ENCODE measurements around the gene PTPRM. TPM values are rescaled to one million over a fixed set of nuclear protein-coding genes. Genes with fewer than 3 reads are reported as not detected.
A peak's percentile ranks its signal among the peaks of the same experiment; 100 is the strongest.

The PTPRM gene
- total and polyA plus RNA-seq, 9 donors, result 61.7 to 91.5 (median 66.4) TPM

DNA sequence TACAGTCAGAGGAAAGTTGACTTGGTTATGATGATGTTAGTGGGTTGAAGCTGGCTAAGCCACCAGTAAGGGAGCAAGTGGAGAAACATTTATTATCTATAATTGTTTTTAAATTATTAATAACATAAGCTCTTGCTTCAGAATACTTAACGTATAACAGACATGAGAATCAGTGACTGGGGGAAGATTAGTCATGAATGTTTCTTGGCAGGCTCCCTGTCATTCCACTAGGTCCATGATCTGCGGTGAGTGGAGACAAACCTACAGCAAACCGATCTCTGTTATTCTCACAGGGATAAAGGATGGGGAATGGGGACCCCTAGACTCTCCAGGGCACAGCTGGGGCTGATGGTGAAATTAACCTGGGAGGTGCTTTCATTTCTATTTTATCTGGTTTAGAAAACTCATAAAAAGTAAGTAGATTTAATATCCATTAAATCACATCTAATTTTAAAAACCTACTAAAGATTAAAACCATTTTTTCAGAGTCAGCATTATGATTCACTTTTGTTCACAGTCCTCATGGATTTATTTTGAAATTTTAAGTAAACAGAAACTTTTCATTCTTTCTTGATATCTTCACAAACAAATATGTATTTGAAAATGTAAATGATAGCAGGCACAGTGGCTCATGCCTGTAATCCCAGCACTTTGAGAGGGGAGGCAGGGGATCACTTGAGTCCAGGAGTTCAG, 420.3 kb downstream of the PTPRM start:
- Histone ChIP-seq H3K4me3 (ENCODE audit: low read length) (no peak overlapping the region), H3K9me3 (replicated peaks; ENCODE audit: control insufficient read depth, low read depth, low read length) (no peaks in the 10 kb centered on the region), H3K27me3 (ENCODE audit: control insufficient read depth, insufficient read depth, low read length) (no peaks in the 10 kb centered on the region), H3K4me1 (ENCODE audit: control insufficient read depth, insufficient read depth, low read length) (no peaks in the 10 kb centered on the region), H3K36me3 (ENCODE audit: control insufficient read depth, insufficient read depth, low read length) (no peaks in the 10 kb centered on the region), H3K27ac (ENCODE audit: low read length) (no peak overlapping the region)
- WGBS (ENCODE audit: insufficient coverage), result no CpG with 5 or more reads among the region's 3 CpGs
- DNase-seq, result peak; percentile 34

- Histone ChIP-seq H3K9me3 (replicated peaks; ENCODE audit: control insufficient read depth, low read depth, low read length) (no peaks in the 10 kb centered on the region), H3K36me3 (ENCODE audit: control insufficient read depth, insufficient read depth, low read length) (no peaks in the 10 kb centered on the region), H3K27ac (ENCODE audit: low read length) (no peak overlapping the region), H3K27me3 (ENCODE audit: control insufficient read depth, insufficient read depth, low read length) (no peaks in the 10 kb centered on the region), H3K4me1 (ENCODE audit: control insufficient read depth, insufficient read depth, low read length) (no peaks in the 10 kb centered on the region), H3K4me3 (ENCODE audit: low read length) (no peak overlapping the region)
- WGBS (ENCODE audit: insufficient coverage), result 50% methylated on average over 1 of the region's 1 CpG
- DNase-seq, result no peak
Observed at GRCh38 chr18:7990670-7991069, 423.6 kb downstream of the PTPRM start.

DNA sequence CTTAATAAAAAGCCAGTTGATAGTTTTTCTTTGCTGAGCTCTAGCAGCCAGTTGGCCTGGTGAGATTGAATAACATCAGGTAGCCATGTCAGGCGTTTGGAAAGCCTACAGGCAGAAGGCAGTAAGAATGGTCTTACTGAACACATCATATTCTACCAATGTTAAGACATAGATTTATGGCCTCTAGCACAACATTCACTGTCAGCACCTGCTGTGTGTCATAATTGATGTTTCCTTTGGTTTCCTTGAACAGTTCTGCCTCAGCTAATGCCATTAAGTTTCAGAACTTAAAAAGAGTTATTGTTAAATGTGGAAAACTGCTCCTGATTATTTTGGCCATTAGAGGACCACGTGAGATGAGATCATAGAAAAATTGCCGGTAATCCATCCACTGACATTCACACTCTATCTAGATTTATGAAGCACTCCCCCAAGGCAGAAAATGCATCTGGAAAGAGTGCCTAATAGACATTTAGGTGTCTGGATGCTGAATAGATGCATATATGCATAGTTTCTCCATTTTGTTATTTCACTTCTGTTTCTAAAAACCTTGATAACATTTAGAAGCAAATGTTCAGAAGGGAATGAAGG, 434.7 kb downstream of the PTPRM start:
- Histone ChIP-seq H3K4me3 (ENCODE audit: low read length) (no peak overlapping the region), H3K27me3 (ENCODE audit: control insufficient read depth, insufficient read depth, low read length) (no peaks in the 10 kb centered on the region), H3K36me3 (ENCODE audit: control insufficient read depth, insufficient read depth, low read length) (no peaks in the 10 kb centered on the region), H3K4me1 (ENCODE audit: control insufficient read depth, insufficient read depth, low read length) (no peaks in the 10 kb centered on the region), H3K9me3 (replicated peaks; ENCODE audit: control insufficient read depth, low read depth, low read length) (no peaks in the 10 kb centered on the region), H3K27ac (ENCODE audit: low read length) (no peak overlapping the region)
- no CpG with 5 or more reads among the region's 3 CpGs for WGBS (ENCODE audit: insufficient coverage)
- DNase-seq, result peak; percentile 49

DNA sequence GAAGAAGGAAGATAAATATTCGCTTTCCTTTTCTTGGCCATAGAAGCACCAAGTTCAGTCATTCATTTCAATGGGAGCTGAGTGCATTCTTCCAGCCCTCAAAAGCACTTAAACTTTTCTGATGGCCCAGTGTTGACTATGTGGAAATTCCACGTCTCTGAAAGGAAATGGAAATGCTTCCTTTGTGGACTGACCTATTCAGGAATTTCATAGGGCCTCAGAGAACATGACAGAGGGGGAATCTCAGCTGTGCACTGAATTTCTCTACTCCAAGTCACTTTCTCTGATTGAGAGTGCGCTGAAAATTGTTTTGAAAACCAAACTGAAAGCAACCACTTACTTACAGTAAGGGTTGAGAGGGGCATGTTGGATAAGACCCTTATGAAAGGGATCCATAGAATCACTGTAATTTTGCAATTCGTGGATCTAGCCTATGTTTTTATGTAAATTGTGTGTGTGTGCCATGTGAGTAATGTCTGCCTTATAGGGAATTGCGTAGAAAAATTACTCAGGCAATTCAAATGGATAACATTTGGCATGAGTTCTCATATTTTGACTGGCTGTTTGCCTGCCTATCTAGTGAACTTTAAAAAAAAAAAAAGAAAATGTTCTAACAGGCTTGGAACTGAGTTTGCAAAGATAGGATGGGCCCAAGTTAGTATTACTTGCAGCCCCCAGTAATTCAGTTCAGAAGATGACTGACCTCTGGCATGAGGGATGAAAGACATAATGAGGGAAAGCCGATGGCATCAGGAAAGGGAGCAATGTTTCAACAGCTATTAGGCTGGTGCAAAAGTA, 437.0 kb downstream of the PTPRM start:
- Histone ChIP-seq H3K27ac (ENCODE audit: low read length) (no peak overlapping the region), H3K4me1 (ENCODE audit: control insufficient read depth, insufficient read depth, low read length) (no peaks in the 10 kb centered on the region), H3K9me3 (replicated peaks; ENCODE audit: control insufficient read depth, low read depth, low read length) (no peaks in the 10 kb centered on the region), H3K4me3 (ENCODE audit: low read length) (no peak overlapping the region), H3K36me3 (ENCODE audit: control insufficient read depth, insufficient read depth, low read length) (no peaks in the 10 kb centered on the region), H3K27me3 (ENCODE audit: control insufficient read depth, insufficient read depth, low read length) (no peaks in the 10 kb centered on the region)
- DNase-seq, result peak; percentile 62
- 79% methylated on average over 2 of the region's 6 CpGs for WGBS (ENCODE audit: insufficient coverage)

DNA sequence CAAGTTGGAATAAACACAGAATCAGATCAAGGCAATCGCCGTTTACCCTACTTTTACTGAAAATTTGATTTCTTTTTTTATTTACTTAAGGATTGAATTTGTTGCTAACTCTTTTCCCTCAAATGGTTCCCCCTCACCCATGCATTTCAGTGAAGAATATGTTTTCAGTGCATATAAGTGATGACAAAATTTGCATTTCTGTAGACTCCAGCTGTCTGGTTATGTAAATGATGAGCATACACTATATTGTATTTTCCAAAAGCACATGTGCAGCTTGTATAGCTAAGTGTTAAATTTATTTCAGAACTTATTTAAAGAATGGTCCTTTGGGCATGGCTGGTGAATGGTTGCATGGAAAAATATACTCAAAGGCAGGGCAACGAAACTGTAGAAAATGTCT, 437.7 kb downstream of the PTPRM start:
- no peaks in the 10 kb centered on the region for H3K36me3 ChIP-seq (ENCODE audit: control insufficient read depth, insufficient read depth, low read length)
- no peaks in the 10 kb centered on the region for H3K27me3 ChIP-seq (ENCODE audit: control insufficient read depth, insufficient read depth, low read length)
- no CpG with 5 or more reads among the region's 3 CpGs for WGBS (ENCODE audit: insufficient coverage)
- no peak for DNase-seq
- no peaks in the 10 kb centered on the region for H3K4me1 ChIP-seq (ENCODE audit: control insufficient read depth, insufficient read depth, low read length)
- H3K4me3 ChIP-seq (ENCODE audit: low read length), result no peak overlapping the region
- no peak overlapping the region for H3K27ac ChIP-seq (ENCODE audit: low read length)
- H3K9me3 ChIP-seq (replicated peaks; ENCODE audit: control insufficient read depth, low read depth, low read length), result no peaks in the 10 kb centered on the region

DNA sequence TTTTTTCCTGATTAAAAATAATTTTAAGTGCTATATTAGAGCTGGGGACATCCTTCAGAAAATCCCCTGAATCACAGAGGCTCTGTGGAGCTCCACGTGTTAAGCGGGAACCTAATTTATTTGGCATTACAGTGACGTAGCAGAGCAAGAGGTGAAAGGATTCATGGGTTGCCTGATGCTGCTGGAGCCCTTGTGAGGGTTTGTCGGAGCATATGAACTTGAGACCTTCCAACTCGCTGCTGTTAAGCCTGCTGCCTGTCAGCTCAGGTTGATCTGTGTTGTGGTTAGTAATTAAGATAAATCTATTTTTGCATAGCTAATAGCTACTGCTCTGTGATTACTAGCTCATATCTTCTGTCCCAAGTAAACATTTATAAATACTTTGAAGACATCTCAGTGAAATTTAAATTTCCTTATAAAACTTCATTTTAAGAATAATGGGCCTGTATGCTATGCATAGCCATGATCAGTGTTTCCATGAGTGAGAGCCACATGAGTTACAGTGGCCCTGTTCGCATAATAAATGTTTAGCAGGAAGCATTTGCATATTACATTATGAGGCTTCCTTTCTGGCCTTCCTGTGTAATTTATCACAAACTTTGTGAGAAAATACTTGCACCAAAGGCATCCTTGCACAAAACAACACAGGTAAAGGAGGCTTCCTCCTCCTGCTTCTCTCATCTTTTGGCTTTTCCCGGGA, 438.9 kb downstream of the PTPRM start:
- WGBS (ENCODE audit: insufficient coverage), result 86% methylated on average over 1 of the region's 7 CpGs
- no peak overlapping the region for H3K4me3 ChIP-seq (ENCODE audit: low read length)
- H3K9me3 ChIP-seq (replicated peaks; ENCODE audit: control insufficient read depth, low read depth, low read length), result no peaks in the 10 kb centered on the region
- H3K27ac ChIP-seq (ENCODE audit: low read length), result no peak overlapping the region
- H3K27me3 ChIP-seq (ENCODE audit: control insufficient read depth, insufficient read depth, low read length), result no peaks in the 10 kb centered on the region
- no peak for DNase-seq
- H3K4me1 ChIP-seq (ENCODE audit: control insufficient read depth, insufficient read depth, low read length), result no peaks in the 10 kb centered on the region
- no peaks in the 10 kb centered on the region for H3K36me3 ChIP-seq (ENCODE audit: control insufficient read depth, insufficient read depth, low read length)

- H3K4me3 ChIP-seq (ENCODE audit: low read length), result no peak overlapping the region
- no CpG with 5 or more reads among the region's 3 CpGs for WGBS (ENCODE audit: insufficient coverage)
- H3K9me3 ChIP-seq (replicated peaks; ENCODE audit: control insufficient read depth, low read depth, low read length), result no peaks in the 10 kb centered on the region
- no peaks in the 10 kb centered on the region for H3K36me3 ChIP-seq (ENCODE audit: control insufficient read depth, insufficient read depth, low read length)
- H3K27me3 ChIP-seq (ENCODE audit: control insufficient read depth, insufficient read depth, low read length), result no peaks in the 10 kb centered on the region
- no peak overlapping the region for H3K27ac ChIP-seq (ENCODE audit: low read length)
- no peaks in the 10 kb centered on the region for H3K4me1 ChIP-seq (ENCODE audit: control insufficient read depth, insufficient read depth, low read length)
- DNase-seq, result no peak
Observed at GRCh38 chr18:8006979-8007378, 439.9 kb downstream of the PTPRM start.

DNA sequence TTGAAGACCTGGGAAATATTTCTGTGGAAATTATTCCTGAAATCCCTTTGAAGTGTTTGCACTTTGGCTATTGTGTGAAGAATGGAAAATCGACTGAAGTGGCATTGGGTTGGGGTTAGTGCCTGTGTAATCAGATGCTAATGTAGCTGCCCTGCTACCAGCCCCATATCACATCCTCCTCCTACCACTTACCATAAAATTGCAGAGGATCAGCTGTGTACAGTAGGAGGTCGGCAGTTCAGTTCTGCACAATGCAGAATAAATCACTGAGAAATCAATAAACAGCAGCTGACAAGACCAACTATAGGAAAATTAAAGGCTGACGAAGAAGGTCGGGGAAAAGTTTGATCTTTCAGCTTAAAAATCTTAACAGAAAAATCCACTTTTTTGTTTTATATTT, 440.9 kb downstream of the PTPRM start:
- Histone ChIP-seq H3K27ac (ENCODE audit: low read length) (no peak overlapping the region), H3K27me3 (ENCODE audit: control insufficient read depth, insufficient read depth, low read length) (no peaks in the 10 kb centered on the region), H3K9me3 (replicated peaks; ENCODE audit: control insufficient read depth, low read depth, low read length) (no peaks in the 10 kb centered on the region), H3K4me3 (ENCODE audit: low read length) (no peak overlapping the region), H3K36me3 (ENCODE audit: control insufficient read depth, insufficient read depth, low read length) (no peaks in the 10 kb centered on the region), H3K4me1 (ENCODE audit: control insufficient read depth, insufficient read depth, low read length) (no peaks in the 10 kb centered on the region)
- WGBS (ENCODE audit: insufficient coverage), result no CpG with 5 or more reads among the region's 4 CpGs
- DNase-seq, result no peak

DNA sequence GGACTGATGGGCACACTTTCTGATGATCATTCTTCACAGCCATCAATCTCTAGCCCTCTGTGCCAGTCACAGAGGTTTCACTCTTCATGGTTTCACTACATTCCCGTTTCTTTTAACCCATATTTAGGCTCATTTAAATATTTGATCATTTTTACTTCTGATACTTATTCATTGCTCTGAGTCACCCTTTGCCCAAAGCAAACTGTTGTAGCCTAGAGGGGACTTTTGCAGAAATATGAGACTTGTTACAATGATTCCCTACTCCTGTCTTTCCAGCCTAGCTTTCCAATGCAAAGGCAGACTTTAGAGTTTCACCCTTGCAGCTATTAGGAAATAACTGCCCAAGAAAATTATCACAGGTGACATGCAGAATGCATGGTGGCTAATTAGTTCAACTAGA, 444.2 kb downstream of the PTPRM start:
- Histone ChIP-seq H3K27ac (ENCODE audit: low read length) (no peak overlapping the region), H3K4me3 (ENCODE audit: low read length) (no peak overlapping the region), H3K9me3 (replicated peaks; ENCODE audit: control insufficient read depth, low read depth, low read length) (no peaks in the 10 kb centered on the region), H3K36me3 (ENCODE audit: control insufficient read depth, insufficient read depth, low read length) (no peaks in the 10 kb centered on the region), H3K27me3 (ENCODE audit: control insufficient read depth, insufficient read depth, low read length) (no peaks in the 10 kb centered on the region), H3K4me1 (ENCODE audit: control insufficient read depth, insufficient read depth, low read length) (no peaks in the 10 kb centered on the region)
- DNase-seq, result no peak
- no CpG with 5 or more reads among the region's 1 CpG for WGBS (ENCODE audit: insufficient coverage)

- H3K9me3 ChIP-seq (replicated peaks; ENCODE audit: control insufficient read depth, low read depth, low read length), result no peaks in the 10 kb centered on the region
- H3K27ac ChIP-seq (ENCODE audit: low read length), result no peak overlapping the region
- H3K27me3 ChIP-seq (ENCODE audit: control insufficient read depth, insufficient read depth, low read length), result no peaks in the 10 kb centered on the region
- WGBS (ENCODE audit: insufficient coverage), result no CpG with 5 or more reads among the region's 4 CpGs
- no peaks in the 10 kb centered on the region for H3K36me3 ChIP-seq (ENCODE audit: control insufficient read depth, insufficient read depth, low read length)
- H3K4me1 ChIP-seq (ENCODE audit: control insufficient read depth, insufficient read depth, low read length), result no peaks in the 10 kb centered on the region
- DNase-seq, result no peak
- H3K4me3 ChIP-seq (ENCODE audit: low read length), result no peak overlapping the region
Observed at GRCh38 chr18:8011906-8012305, 444.8 kb downstream of the PTPRM start.

Data from muscle of leg (tissue), 11 donors.